RWPE2 (cell line): Measurements from ENCODE around the gene GSTA2.
"Not testable (repeated sequence)": the region's sequence is repeated elsewhere in the genome, so short reads cannot be mapped to it uniquely, and the experiment has no call there.

Source experiments
- ATAC-seq: fragments of 200-7000 bp; cut with Tn5 transposase; 3 replicates; pipeline ENCODE4 v1.9.1; 2021; ENCODE audit warnings: low read depth
- DNase-seq: peaks from one replicate; pipeline ENCODE4 v3.0.0-alpha.2; 2020; ENCODE audit warnings: low spot score
- H3K27ac ChIP-seq: fragments of 450-650 bp; 2 replicates; pipeline ENCODE4 v1.5.1; 2017; ENCODE audit warnings: mild to moderate bottlenecking; ENCODE audit not compliant: poor library complexity, severe bottlenecking
- H3K27me3 ChIP-seq: fragments of 250-450 bp; sonication (Bioruptor Pico); 2 replicates; pipeline ENCODE4 v1.5.1; 2021; ENCODE audit warnings: mild to moderate bottlenecking, moderate library complexity; ENCODE audit not compliant: insufficient read depth, poor library complexity, severe bottlenecking
- H3K36me3 ChIP-seq: fragments of 250-450 bp; sonication (Bioruptor Pico); 2 replicates; pipeline ENCODE4 v1.5.1; 2020; ENCODE audit warnings: low read depth, mild to moderate bottlenecking, moderate library complexity
- H3K4me1 ChIP-seq: fragments of 250-450 bp; sonication (Bioruptor Pico); 2 replicates; pipeline ENCODE4 v1.5.1; 2021; ENCODE audit warnings: mild to moderate bottlenecking, moderate library complexity; ENCODE audit not compliant: insufficient read depth, poor library complexity, severe bottlenecking
- H3K4me3 ChIP-seq: fragments of 250-450 bp; sonication (Bioruptor Pico); 2 replicates; pipeline ENCODE4 v1.5.1; 2021; ENCODE audit warnings: mild to moderate bottlenecking, moderate library complexity; ENCODE audit not compliant: severe bottlenecking
- H3K9me3 ChIP-seq: fragments of 250-450 bp; sonication (Bioruptor Pico); 2 replicates; pipeline ENCODE4 v1.5.1; 2021; ENCODE audit warnings: mild to moderate bottlenecking, moderate library complexity; ENCODE audit not compliant: severe bottlenecking
- TF ChIP-seq, protein P1 (sequence below): fragments of 450-650 bp; IDR thresholded peaks from one replicate; pipeline ENCODE4 v1.5.1; 2017; ENCODE audit warnings: mild to moderate bottlenecking, moderate library complexity; ENCODE audit not compliant: poor library complexity, severe bottlenecking

GSTA2 gene

GRCh38 chr6:52759085-52759484 lies 4.2 kb downstream of the GSTA2 start:
- no peaks in the 10 kb centered on the region for H3K27me3 ChIP-seq
- DNase-seq (no peak), ATAC-seq (no peak)
- no peaks in the 10 kb centered on the region for H3K9me3 ChIP-seq
- H3K27ac ChIP-seq: no peak overlapping the region
- no peak overlapping the region for H3K4me3 ChIP-seq
- TF ChIP-seq, protein P1, sequence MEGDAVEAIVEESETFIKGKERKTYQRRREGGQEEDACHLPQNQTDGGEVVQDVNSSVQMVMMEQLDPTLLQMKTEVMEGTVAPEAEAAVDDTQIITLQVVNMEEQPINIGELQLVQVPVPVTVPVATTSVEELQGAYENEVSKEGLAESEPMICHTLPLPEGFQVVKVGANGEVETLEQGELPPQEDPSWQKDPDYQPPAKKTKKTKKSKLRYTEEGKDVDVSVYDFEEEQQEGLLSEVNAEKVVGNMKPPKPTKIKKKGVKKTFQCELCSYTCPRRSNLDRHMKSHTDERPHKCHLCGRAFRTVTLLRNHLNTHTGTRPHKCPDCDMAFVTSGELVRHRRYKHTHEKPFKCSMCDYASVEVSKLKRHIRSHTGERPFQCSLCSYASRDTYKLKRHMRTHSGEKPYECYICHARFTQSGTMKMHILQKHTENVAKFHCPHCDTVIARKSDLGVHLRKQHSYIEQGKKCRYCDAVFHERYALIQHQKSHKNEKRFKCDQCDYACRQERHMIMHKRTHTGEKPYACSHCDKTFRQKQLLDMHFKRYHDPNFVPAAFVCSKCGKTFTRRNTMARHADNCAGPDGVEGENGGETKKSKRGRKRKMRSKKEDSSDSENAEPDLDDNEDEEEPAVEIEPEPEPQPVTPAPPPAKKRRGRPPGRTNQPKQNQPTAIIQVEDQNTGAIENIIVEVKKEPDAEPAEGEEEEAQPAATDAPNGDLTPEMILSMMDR: no peak
- no peaks in the 10 kb centered on the region for H3K4me1 ChIP-seq
- no peaks in the 10 kb centered on the region for H3K36me3 ChIP-seq

DNA sequence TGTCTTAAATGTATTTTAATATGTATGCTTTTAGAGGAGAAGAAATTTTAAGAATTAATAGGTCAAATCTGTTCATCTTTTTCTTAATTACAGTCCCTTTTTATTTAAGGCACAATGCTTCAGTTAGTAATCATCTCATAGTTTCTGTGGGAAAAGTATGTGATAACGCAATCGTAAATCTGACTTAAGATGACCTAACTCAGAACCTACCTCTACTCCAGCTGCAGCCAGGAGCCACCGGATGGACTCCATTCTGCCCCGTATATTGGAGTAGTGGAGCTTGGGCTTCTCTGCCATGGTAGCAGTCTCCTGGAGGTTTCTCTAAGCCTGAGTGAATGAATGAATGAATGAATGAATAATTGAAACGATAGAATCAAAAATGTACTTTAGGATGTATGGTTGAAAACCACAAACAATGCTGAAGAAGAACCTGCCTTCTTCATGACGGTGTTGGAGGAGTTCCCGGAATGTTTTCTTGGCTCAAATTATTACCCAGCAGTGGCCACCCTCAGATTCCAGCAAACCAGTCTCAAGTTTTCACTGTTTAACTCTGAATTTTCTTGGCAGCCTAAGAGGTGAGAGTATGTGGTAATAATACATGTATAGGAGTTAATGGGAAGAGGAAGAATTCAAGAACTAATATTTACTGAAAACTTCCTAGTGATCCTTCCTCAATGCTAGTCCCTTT lies 5.5 kb downstream of the GSTA2 start:
- not testable (repeated sequence) for H3K4me1 ChIP-seq, H3K27ac ChIP-seq, H3K36me3 ChIP-seq, H3K4me3 ChIP-seq, H3K9me3 ChIP-seq, H3K27me3 ChIP-seq, DNase-seq, ATAC-seq

- TF ChIP-seq, protein P1: no peak
- Histone ChIP-seq H3K4me3 (no peak overlapping the region), H3K4me1 (no peaks in the 10 kb centered on the region), H3K27ac (no peak overlapping the region), H3K27me3 (no peaks in the 10 kb centered on the region), H3K36me3 (no peaks in the 10 kb centered on the region), H3K9me3 (no peaks in the 10 kb centered on the region)
- DNase-seq: no peak
- no peak for ATAC-seq
Measured at GRCh38 chr6:52754443-52754842, 8.8 kb downstream of the GSTA2 start.

DNA sequence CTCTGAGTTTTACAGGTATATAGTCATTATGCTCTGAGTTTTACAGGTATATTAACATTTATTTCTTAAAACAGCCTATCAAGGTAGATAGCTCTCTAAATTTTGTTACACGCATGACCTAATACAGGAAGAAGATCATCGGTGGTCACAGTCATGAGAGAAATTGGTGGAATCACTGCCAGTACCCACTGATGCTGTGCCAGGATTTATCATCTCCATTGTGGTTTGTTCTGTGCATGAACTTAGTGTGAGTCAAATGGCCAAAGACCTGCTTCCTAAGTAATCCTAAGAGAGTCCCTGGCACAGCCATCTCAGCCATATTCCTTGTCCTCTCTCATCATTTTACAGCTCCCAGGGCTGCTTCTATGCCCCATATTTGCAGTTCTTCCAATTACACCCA lies 10.1 kb downstream of the GSTA2 start:
- not testable (repeated sequence) for H3K4me1 ChIP-seq, ATAC-seq, H3K27ac ChIP-seq, H3K9me3 ChIP-seq, H3K27me3 ChIP-seq, DNase-seq, H3K36me3 ChIP-seq, H3K4me3 ChIP-seq

- no peak overlapping the region for H3K4me3 ChIP-seq
- no peak for DNase-seq
- no peaks in the 10 kb centered on the region for H3K4me1 ChIP-seq
- ATAC-seq: no peak
- H3K36me3 ChIP-seq: no peaks in the 10 kb centered on the region
- TF ChIP-seq, protein P1: no peak
- H3K27me3 ChIP-seq: no peaks in the 10 kb centered on the region
- no peak overlapping the region for H3K27ac ChIP-seq
- H3K9me3 ChIP-seq: no peaks in the 10 kb centered on the region
Measured at GRCh38 chr6:52752310-52752709, 11.0 kb downstream of the GSTA2 start.

DNA sequence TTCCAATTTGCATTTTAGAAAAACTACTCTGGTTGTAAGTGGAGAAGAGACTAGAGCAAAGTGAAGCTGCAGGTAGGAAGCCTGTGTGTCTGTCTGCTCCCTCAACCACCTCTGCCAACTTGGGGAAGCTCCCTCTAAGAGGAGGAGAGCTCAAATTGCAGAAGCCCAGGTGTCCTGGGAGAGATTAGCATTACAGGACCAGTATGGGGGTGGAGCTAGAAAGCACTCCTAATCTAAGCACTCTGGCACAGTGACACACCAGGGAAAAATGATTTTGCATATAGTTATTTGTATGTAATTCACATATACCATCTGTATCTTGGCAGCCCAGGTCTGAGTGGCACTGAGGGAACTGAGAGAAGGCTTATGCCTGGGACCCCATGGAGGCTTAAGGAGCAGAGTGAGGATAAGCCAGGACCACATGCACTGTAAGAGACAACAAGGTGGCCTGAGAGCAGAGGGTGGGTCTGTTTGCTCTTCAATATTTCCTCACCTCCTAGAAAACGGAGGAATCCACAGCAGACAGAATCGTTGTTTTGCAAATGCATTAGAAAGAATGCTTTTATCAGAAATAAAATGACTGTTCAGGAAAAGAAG lies 13.6 kb downstream of the GSTA2 start:
- H3K36me3 ChIP-seq: no peaks in the 10 kb centered on the region
- TF ChIP-seq, protein P1: no peak
- no peaks in the 10 kb centered on the region for H3K27me3 ChIP-seq
- no peak overlapping the region for H3K27ac ChIP-seq
- no peaks in the 10 kb centered on the region for H3K9me3 ChIP-seq
- 0 out of 3 replicates have a peak, but pooled peaks have one; percentile 19 for ATAC-seq
- H3K4me1 ChIP-seq: no peaks in the 10 kb centered on the region
- no peak overlapping the region for H3K4me3 ChIP-seq
- DNase-seq: no peak

DNA sequence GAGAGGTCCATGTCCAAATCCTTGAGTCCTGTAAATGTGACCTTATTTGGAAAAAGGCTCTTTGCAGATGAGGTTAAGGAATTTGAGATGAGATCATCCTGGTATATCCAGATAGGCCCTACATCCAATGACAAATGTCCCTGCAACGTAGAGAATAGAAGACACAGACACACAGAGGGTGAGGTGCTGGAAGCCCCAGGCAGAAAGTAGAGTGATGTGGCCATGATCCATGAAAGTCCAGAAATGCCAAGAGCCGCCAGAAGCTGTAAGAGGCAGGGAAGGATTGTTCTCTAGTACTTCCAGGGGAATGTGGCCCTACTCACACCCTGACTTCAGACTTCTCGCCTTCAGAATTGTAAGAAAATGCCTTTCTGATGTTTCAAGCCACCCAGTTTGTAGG lies 16.0 kb downstream of the GSTA2 start:
- not testable (repeated sequence) for H3K9me3 ChIP-seq, H3K27ac ChIP-seq, H3K27me3 ChIP-seq, H3K4me3 ChIP-seq, DNase-seq, H3K4me1 ChIP-seq, H3K36me3 ChIP-seq
- ATAC-seq: peak; percentile 62
